BJ (cell line): ENCODE measurements around the gene VCL. TPM values are rescaled to one million over a fixed set of nuclear protein-coding genes. Genes with fewer than 3 reads are reported as not detected.

Experiments
- CTCF ChIA-PET: fragments of 350-600 bp; formaldehyde crosslinking; extraction: SDS; loops from one replicate; lab custom pipeline; 2021; ENCODE audit warnings: antibody characterized with exemption, inconsistent platforms; lab: Yijun Ruan, JAX
- POLR2A ChIA-PET: fragments of 300-600 bp; sonication (Branson Sonifier 250); formaldehyde crosslinking; extraction: SDS; loops from one replicate; lab custom pipeline; 2021; ENCODE audit warnings: antibody characterized with exemption; lab: Charles Lee
- DNase-seq: peaks from one replicate; pipeline ENCODE4 v3.0.0-alpha.2; 2011; ENCODE audit warnings: low read depth
- H3K27me3 ChIP-seq: 2 replicates; pipeline ENCODE4 v1.6.0; 2011; ENCODE audit warnings: low read length; ENCODE audit not compliant: control insufficient read depth, insufficient read depth
- H3K36me3 ChIP-seq: 2 replicates; pipeline ENCODE4 v1.5.1; 2011; ENCODE audit warnings: low read length; ENCODE audit not compliant: control insufficient read depth, insufficient read depth
- H3K4me3 ChIP-seq: 2 replicates; pipeline ENCODE4 v1.5.1; 2011; ENCODE audit warnings: low read depth, mild to moderate bottlenecking, control low read depth, low read length
- CTCF ChIP-seq: IDR thresholded peaks from 2 replicates; pipeline ENCODE4 v1.5.1; 2011; ENCODE audit warnings: low read depth, mild to moderate bottlenecking, control low read depth, inconsistent platforms, low read length, moderate library complexity; ENCODE audit not compliant: insufficient read depth
- polyA plus RNA-seq: library from polyadenylated mRNA; depleted of rRNA; stranded (reverse); fragments of >200 nt; gene quantifications from 2 replicates; pipeline ENCODE4 v1.2.3, GENCODE V29; 2011

VCL gene
- polyA plus RNA-seq, 1 experiment = 255 TPM

- no peaks in the 10 kb centered on the region for H3K27me3 ChIP-seq
- H3K36me3 ChIP-seq = peaks cover 1% of the 10 kb centered on the region
- CTCF ChIA-PET = interaction anchor here (0.6 to 1.3 kb wide), 6 partner anchors 31 to 152 kb away, joined by 3 to 5 read pairs (median 3); no protein-coding TSS in a partner anchor
- H3K4me3 ChIP-seq = no peak overlapping the region
- POLR2A ChIA-PET = no interaction called here
- no peak for TF ChIP-seq CTCF
- no peak for DNase-seq
Observed at GRCh38 chr10:74039561-74040145, 41.7 kb downstream of the VCL start.

- TF ChIP-seq CTCF = no peak
- Histone ChIP-seq H3K4me3 (no peak overlapping the region), H3K36me3 (peaks cover 1% of the 10 kb centered on the region), H3K27me3 (no peaks in the 10 kb centered on the region)
- ChIA-PET POLR2A (no interaction called here), CTCF (interaction anchor here (0.7 to 1.3 kb wide), 5 partner anchors 32 to 153 kb away, joined by 3 to 5 read pairs (median 3); no protein-coding TSS in a partner anchor)
- no peak for DNase-seq
Observed at GRCh38 chr10:74040200-74041126, 42.5 kb downstream of the VCL start.

GRCh38 chr10:74044419-74044818 lies 46.5 kb downstream of the VCL start:
- Histone ChIP-seq H3K4me3 (no peak overlapping the region), H3K36me3 (peaks cover 5% of the 10 kb centered on the region; the same call in 1 of the 2 replicates), H3K27me3 (no peaks in the 10 kb centered on the region)
- no peak for TF ChIP-seq CTCF
- CTCF ChIA-PET = no interaction called here
- no peak for DNase-seq
- POLR2A ChIA-PET = no interaction called here

GRCh38 chr10:74047304-74047703 lies 49.4 kb downstream of the VCL start:
- Histone ChIP-seq H3K27me3 (no peaks in the 10 kb centered on the region), H3K36me3 (peaks cover 5% of the 10 kb centered on the region; the same call in 1 of the 2 replicates), H3K4me3 (no peak overlapping the region)
- ChIA-PET CTCF (interaction anchor here (0.6 to 1.5 kb wide), 4 partner anchors 12 to 91 kb away, joined by 3 to 4 read pairs (median 3); no protein-coding TSS in a partner anchor), POLR2A (interaction anchor here (0.6 to 0.7 kb wide), 3 partner anchors 9 to 1179 kb away, joined by 3 to 7 read pairs (median 3); no protein-coding TSS in a partner anchor)
- DNase-seq = peak; percentile 87
- no peak for TF ChIP-seq CTCF

- Histone ChIP-seq H3K4me3 (no peak overlapping the region), H3K36me3 (peaks cover 5% of the 10 kb centered on the region; the same call in 1 of the 2 replicates), H3K27me3 (no peaks in the 10 kb centered on the region)
- TF ChIP-seq CTCF = no peak
- peak; percentile 49 for DNase-seq
- CTCF ChIA-PET = interaction anchor here (1.5 kb wide), 2 partner anchors 12 to 91 kb away, joined by 3 to 4 read pairs; no protein-coding TSS in a partner anchor
- POLR2A ChIA-PET = interaction anchor here (0.7 kb wide), 2 partner anchors 8 to 1178 kb away, joined by 3 to 7 read pairs; no protein-coding TSS in a partner anchor
Observed at GRCh38 chr10:74047871-74048270, 50.0 kb downstream of the VCL start.
